Smooth muscle cell (in vitro differentiated cells): ENCODE measurements around the gene NSD2. TPM values are rescaled to one million over a fixed set of nuclear protein-coding genes. Genes with fewer than 3 reads are reported as not detected.

Experiments
- DNase-seq: peaks from one replicate; lab custom pipeline; 2025; ENCODE audit not compliant: unreplicated experiment; lab: John Stamatoyannopoulos, UW
- H2AFZ ChIP-seq: fragments of 200-600 bp; sonication (generic); 2 replicates; pipeline ENCODE4 v1.6.0; 2016; ENCODE audit warnings: antibody characterized with exemption, low read depth, mild to moderate bottlenecking
- H3F3A ChIP-seq: fragments of 200-600 bp; sonication (generic); 2 replicates; pipeline ENCODE4 v1.6.0; 2017; ENCODE audit warnings: antibody characterized with exemption, low read depth
- H3K27ac ChIP-seq: fragments of 200-600 bp; sonication (generic); 2 replicates; pipeline ENCODE4 v1.5.1; 2016; ENCODE audit warnings: low read depth, mild to moderate bottlenecking
- H3K27me3 ChIP-seq: fragments of 200-600 bp; sonication (generic); 2 replicates; pipeline ENCODE4 v1.6.1; 2016; ENCODE audit warnings: low read depth, mild to moderate bottlenecking
- H3K36me3 ChIP-seq: fragments of 200-600 bp; sonication (generic); 2 replicates; pipeline ENCODE4 v1.5.1; 2016; ENCODE audit warnings: low read depth
- H3K4me1 ChIP-seq: fragments of 200-600 bp; sonication (generic); 2 replicates; pipeline ENCODE4 v1.5.1; 2016; ENCODE audit warnings: low read depth
- H3K4me2 ChIP-seq: fragments of 200-600 bp; sonication (generic); 2 replicates; pipeline ENCODE4 v1.6.0; 2016; ENCODE audit warnings: mild to moderate bottlenecking
- H3K4me3 ChIP-seq: fragments of 200-600 bp; sonication (generic); 2 replicates; pipeline ENCODE4 v1.5.1; 2016; ENCODE audit warnings: mild to moderate bottlenecking
- H3K79me2 ChIP-seq: fragments of 200-600 bp; sonication (generic); 2 replicates; pipeline ENCODE4 v1.6.0; 2016; ENCODE audit warnings: low read depth, mild to moderate bottlenecking
- H3K9ac ChIP-seq: fragments of 200-600 bp; sonication (generic); 2 replicates; pipeline ENCODE4 v1.6.0; 2016; ENCODE audit warnings: low read depth
- H3K9me3 ChIP-seq: fragments of 200-600 bp; sonication (generic); replicated peaks from 2 replicates; pipeline ENCODE4 v1.5.1; 2016; ENCODE audit warnings: low read depth
- H4K20me1 ChIP-seq: fragments of 200-600 bp; sonication (generic); 2 replicates; pipeline ENCODE4 v1.6.0; 2016; ENCODE audit warnings: low read depth
- CTCF ChIP-seq: fragments of 200-600 bp; sonication (generic); IDR thresholded peaks from 2 replicates; pipeline ENCODE4 v1.5.1; 2017; ENCODE audit warnings: borderline replicate concordance, mild to moderate bottlenecking, antibody characterized with exemption; ENCODE audit not compliant: insufficient read depth, poor library complexity, severe bottlenecking
- WGBS: methylation state at CpG from one replicate; pipeline ENCODE4 v1.1.7; 2016; ENCODE audit warnings: low lambda C conversion rate; 5-methylcytosine and 5-hydroxymethylcytosine counted together
- polyA plus RNA-seq: library from polyadenylated mRNA; unstranded; fragments of >200 nt; fragmentation: Nextera tagmentation; extraction: Ambion mirVana; gene quantifications from 2 replicates; pipeline ENCODE4 v1.2.1, GENCODE V29; 2016
- total RNA-seq: library from RNA; depleted of rRNA; stranded (reverse); fragments of >200 nt; gene quantifications from 2 replicates; pipeline ENCODE4 v1.2.3, GENCODE V29; 2014

NSD2 gene
- total and polyA plus RNA-seq, 2 experiments from 2014 or later = 13.0 to 15.0 TPM

- Histone ChIP-seq H3K79me2 (peaks cover 11% of the 10 kb centered on the region), H3K9ac (no peak overlapping the region), H3K4me1 (no peaks in the 10 kb centered on the region), H3F3A (no peaks in the 10 kb centered on the region), H3K4me2 (no peak overlapping the region), H3K27ac (no peak overlapping the region), H3K36me3 (no peaks in the 10 kb centered on the region), H3K27me3 (no peaks in the 10 kb centered on the region), H4K20me1 (peaks cover 35% of the 10 kb centered on the region), H3K4me3 (no peak overlapping the region), H2AFZ (no peak overlapping the region), H3K9me3 (no peaks in the 10 kb centered on the region)
- WGBS = 95% methylated on average over 6 of the region's 6 CpGs
- no peak for DNase-seq
- no peak for TF ChIP-seq CTCF
Measured at GRCh38 chr4:1901127-1901526, 29.9 kb downstream of the NSD2 start.

- Histone ChIP-seq H3K4me3 (no peak overlapping the region), H3K4me2 (no peak overlapping the region), H3K9me3 (no peaks in the 10 kb centered on the region), H3K27me3 (no peaks in the 10 kb centered on the region), H3K36me3 (no peaks in the 10 kb centered on the region), H3K27ac (no peak overlapping the region), H2AFZ (no peak overlapping the region), H3K4me1 (no peaks in the 10 kb centered on the region), H3K9ac (no peak overlapping the region), H4K20me1 (peaks cover 29% of the 10 kb centered on the region), H3K79me2 (peaks cover 8% of the 10 kb centered on the region), H3F3A (no peaks in the 10 kb centered on the region)
- TF ChIP-seq CTCF = no peak
- 100% methylated on average over 2 of the region's 2 CpGs for WGBS
- no peak for DNase-seq
Measured at GRCh38 chr4:1902243-1902642, 31.1 kb downstream of the NSD2 start.

GRCh38 chr4:1903035-1903434, 31.8 kb downstream of the NSD2 start:
- Histone ChIP-seq H4K20me1 (peaks cover 23% of the 10 kb centered on the region), H3K36me3 (no peaks in the 10 kb centered on the region), H3F3A (no peaks in the 10 kb centered on the region), H3K27me3 (no peaks in the 10 kb centered on the region), H3K79me2 (peaks cover 7% of the 10 kb centered on the region), H2AFZ (no peak overlapping the region), H3K4me2 (no peak overlapping the region), H3K4me1 (no peaks in the 10 kb centered on the region), H3K27ac (no peak overlapping the region), H3K4me3 (no peak overlapping the region), H3K9me3 (no peaks in the 10 kb centered on the region), H3K9ac (no peak overlapping the region)
- WGBS = 95% methylated on average over 1 of the region's 1 CpG
- TF ChIP-seq CTCF = no peak
- DNase-seq = no peak

GRCh38 chr4:1904042-1904441, 32.8 kb downstream of the NSD2 start:
- peaks cover 18% of the 10 kb centered on the region for H4K20me1 ChIP-seq
- TF ChIP-seq CTCF = no peak
- no peak overlapping the region for H2AFZ ChIP-seq

More at GRCh38 chr4:1904042-1904441, 32.8 kb downstream of the NSD2 start:
- no peak overlapping the region for H3K9ac ChIP-seq
- H3K4me3 ChIP-seq = no peak overlapping the region
- H3K9me3 ChIP-seq = no peaks in the 10 kb centered on the region
- no peaks in the 10 kb centered on the region for H3K27me3 ChIP-seq
- no peak for DNase-seq
- no peak overlapping the region for H3K4me2 ChIP-seq
- no peaks in the 10 kb centered on the region for H3K4me1 ChIP-seq
- no peaks in the 10 kb centered on the region for H3K36me3 ChIP-seq
- WGBS = 94% methylated on average over 3 of the region's 3 CpGs
- H3F3A ChIP-seq = no peaks in the 10 kb centered on the region
- no peak overlapping the region for H3K27ac ChIP-seq
- H3K79me2 ChIP-seq = peaks cover 7% of the 10 kb centered on the region
